NCI-H748 treated with DMSO at 0.1 percent for 48 hours (cell line): Measurements from ENCODE around the gene TMEM259.

Source experiments
- DNase-seq: peaks from one replicate; lab custom pipeline; 2025; lab: John Stamatoyannopoulos, UW

TMEM259 gene

GRCh38 chr19:960601-960938 lies 60.4 kb downstream of the TMEM259 start:
- no peak for DNase-seq

GRCh38 chr19:960020-960419 lies 60.9 kb downstream of the TMEM259 start:
- DNase-seq = no peak
